ENCODE data around the gene RFX8.
A peak's percentile ranks its signal among the peaks of the same experiment; 100 is the strongest.

The RFX8 gene

GRCh38 chr2:101433465-101433864, 41.4 kb downstream of the RFX8 start:
- Histone ChIP-seq H3K4me3 (ENCODE audit: low read depth, low read length) (no peak overlapping the region), H3K27ac (ENCODE audit: extremely low read depth, low read depth, low read length) (no peak overlapping the region), H3K36me3 (ENCODE audit: control insufficient read depth in 2 of 2, insufficient read depth in 1 of 2, low read length in 2 of 2) (no peaks in the 10 kb centered on the region), H3K9me3 (ENCODE audit: control insufficient read depth, insufficient read depth, low read depth, low read length) (no peaks in the 10 kb centered on the region), H3K4me1 (ENCODE audit: control insufficient read depth, insufficient read depth, low read length) (0 out of 2 replicates have a peak, but pooled peaks cover 2% of the 10 kb centered on the region)
- CTCF ChIA-PET, result interaction anchor here (1.0 kb wide), 1 partner anchor 398 kb away, joined by 5 read pairs; no protein-coding TSS in a partner anchor
- POLR2A ChIA-PET, result no interaction called here
- TF ChIP-seq REPIN1 (tag by site-specific recombination; IDR thresholded peaks at IDR 0.05; ENCODE audit: low read depth), result no peak
- no peak for TF ChIP-seq SCRT1 (tag by site-specific recombination; IDR thresholded peaks at IDR 0.05; ENCODE audit: borderline replicate concordance)
- TF ChIP-seq YY1 (tag by site-specific recombination; IDR thresholded peaks at IDR 0.05), result no peak
- no peak for TF ChIP-seq ZXDB (tag by site-specific recombination; IDR thresholded peaks at IDR 0.05)
- TF ChIP-seq ZNF354C (tag by site-specific recombination; IDR thresholded peaks at IDR 0.05; ENCODE audit: borderline replicate concordance, low read depth), result no peak
- TF ChIP-seq ZBTB44 (tag by site-specific recombination; IDR thresholded peaks at IDR 0.05), result 0 out of 2 replicates have a peak, but pooled peaks have one; percentile 15
- TF ChIP-seq ZNF692 (tag by site-specific recombination; IDR thresholded peaks at IDR 0.05), result no peak
- no peak for TF ChIP-seq ZSCAN18 (tag by site-specific recombination; IDR thresholded peaks at IDR 0.05)
- no peak for TF ChIP-seq ZNF558 (tag by site-specific recombination; IDR thresholded peaks at IDR 0.05)
- no peak for TF ChIP-seq ZSCAN5A (tag by site-specific recombination; IDR thresholded peaks at IDR 0.05)
- TF ChIP-seq PRDM6 (tag by site-specific recombination; IDR thresholded peaks at IDR 0.05), result peak; percentile 85
- no peak for TF ChIP-seq ZNF510 (tag by site-specific recombination; IDR thresholded peaks at IDR 0.05; ENCODE audit: insufficient replicate concordance)
- no peak for TF ChIP-seq ZNF548 (tag by site-specific recombination; IDR thresholded peaks at IDR 0.05)
- no peak for TF ChIP-seq ZNF423 (tag by site-specific recombination; IDR thresholded peaks at IDR 0.05)
- TF ChIP-seq ZNF274 (IDR thresholded peaks at IDR 0.05; ENCODE audit: low read length), result no peak
- TF ChIP-seq ZNF274 (tag by site-specific recombination; IDR thresholded peaks at IDR 0.05; ENCODE audit: borderline replicate concordance), result no peak
- TF ChIP-seq ZNF292 (tag by site-specific recombination; IDR thresholded peaks at IDR 0.05; ENCODE audit: borderline replicate concordance, low read depth), result no peak
- no peak for TF ChIP-seq ZBTB6 (tag by site-specific recombination; IDR thresholded peaks at IDR 0.05)
- TF ChIP-seq ZNF239 (tag by site-specific recombination; IDR thresholded peaks at IDR 0.05), result no peak
- no peak for TF ChIP-seq RBAK (tag by site-specific recombination; IDR thresholded peaks at IDR 0.05)
- no peak for TF ChIP-seq ZNF175 (tag by site-specific recombination; IDR thresholded peaks at IDR 0.05)
- no peak for TF ChIP-seq GLIS2 (tag by site-specific recombination; IDR thresholded peaks at IDR 0.05)
- no peak for TF ChIP-seq ZNF350 (tag by site-specific recombination; IDR thresholded peaks at IDR 0.05)
- no peak for TF ChIP-seq HIC1 (tag by site-specific recombination; IDR thresholded peaks at IDR 0.05)
- TF ChIP-seq ZNF211 (tag by site-specific recombination; IDR thresholded peaks at IDR 0.05; ENCODE audit: low read depth), result no peak

Data from HEK293 (cell line).